ENCODE data around the gene CDR2. TPM values are rescaled to one million over a fixed set of nuclear protein-coding genes. Genes with fewer than 3 reads are reported as not detected.

Gene CDR2
- total RNA-seq, 4 donors from 2014 or later, result 22.7 to 38.4 (median 30.3) TPM

GRCh38 chr16:22322741-22323140 lies 51.7 kb downstream of the CDR2 start:
- H3K4me3 ChIP-seq, result no peak overlapping the region
- H3K9me3 ChIP-seq, result no peaks in the 10 kb centered on the region
- no peak for DNase-seq
- no peaks in the 10 kb centered on the region for H3K27me3 ChIP-seq
- H3K4me1 ChIP-seq, result no peaks in the 10 kb centered on the region
- peaks cover 0 to 91% (median 0%) of the 10 kb centered on the region in 3 donors for H3K36me3 ChIP-seq
- no peak overlapping the region for H3K27ac ChIP-seq
- no peak for TF ChIP-seq CTCF (IDR thresholded peaks at IDR 0.05)
- TF ChIP-seq POLR2A (IDR thresholded peaks at IDR 0.05), result no peak

DNA sequence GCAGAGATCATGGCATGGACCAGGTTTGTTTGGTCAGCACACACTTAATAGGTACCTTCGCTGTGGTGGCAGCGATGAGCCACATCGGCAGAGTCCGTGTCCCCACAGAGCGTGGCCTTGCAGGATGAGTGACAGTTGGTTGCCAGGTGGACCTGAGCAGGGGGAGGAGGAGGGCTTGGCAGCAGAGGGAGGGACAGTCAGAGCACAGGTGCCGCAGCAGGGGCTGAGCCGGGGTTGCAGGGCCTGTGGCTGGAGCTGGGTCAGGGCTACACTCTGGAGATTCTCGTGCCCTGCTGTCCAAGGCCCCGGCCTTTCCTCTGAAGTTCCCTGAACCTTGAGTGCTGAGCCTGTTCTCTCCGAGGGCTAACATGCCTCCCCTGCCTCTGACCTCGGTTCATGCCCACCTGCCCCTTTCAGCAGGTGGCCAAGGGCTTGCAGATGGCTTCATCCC lies 52.4 kb downstream of the CDR2 start:
- Histone ChIP-seq H3K9me3 (no peaks in the 10 kb centered on the region), H3K36me3 (peaks cover 0 to 91% (median 0%) of the 10 kb centered on the region in 3 donors), H3K4me3 (no peak overlapping the region), H3K27me3 (no peaks in the 10 kb centered on the region), H3K27ac (no peak overlapping the region), H3K4me1 (no peaks in the 10 kb centered on the region)
- no peak for TF ChIP-seq POLR2A (IDR thresholded peaks at IDR 0.05)
- TF ChIP-seq CTCF (IDR thresholded peaks at IDR 0.05), result no peak
- DNase-seq, result peak in 1 of 3 donors; percentile 43

- H3K9me3 ChIP-seq, result no peaks in the 10 kb centered on the region
Observed at GRCh38 chr16:22321340-22322001, 52.9 kb downstream of the CDR2 start.

DNA sequence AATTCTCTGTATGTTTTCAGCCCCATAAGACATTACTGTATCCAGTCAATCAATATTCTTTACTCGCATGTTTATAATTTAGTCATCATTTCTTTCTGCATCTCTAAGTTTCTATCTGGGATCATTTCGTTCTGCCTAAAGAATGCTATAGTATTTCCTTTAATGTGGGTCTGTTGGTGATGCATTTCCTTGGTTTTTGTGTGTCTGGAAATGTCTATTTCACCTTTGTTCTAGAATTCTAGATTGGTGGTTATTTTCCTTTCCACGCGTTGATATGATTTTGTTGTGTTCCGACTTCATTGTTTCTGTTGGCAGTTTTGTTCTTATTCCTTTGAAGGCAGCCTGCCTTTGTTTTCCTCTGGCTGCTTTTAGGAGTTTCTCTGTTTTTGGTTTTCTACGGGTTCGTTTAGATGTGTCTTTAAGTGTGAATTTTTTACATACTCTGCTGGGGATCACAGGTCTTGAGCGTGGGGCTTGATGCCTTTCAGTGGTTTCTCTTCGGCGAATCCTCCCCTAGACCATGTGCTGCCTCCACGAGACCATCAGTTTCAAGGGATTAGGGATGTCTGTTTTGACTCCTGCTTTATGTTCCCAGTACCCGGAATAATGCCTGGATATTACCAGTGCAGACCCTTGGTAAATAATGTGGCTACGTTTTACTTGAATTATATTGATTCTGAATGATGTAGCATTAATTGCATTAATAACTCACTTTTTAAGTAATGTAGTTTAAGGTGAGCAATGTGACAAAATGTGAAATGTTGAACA lies 53.7 kb downstream of the CDR2 start:
- Histone ChIP-seq H3K36me3 (peaks cover 0 to 91% (median 0%) of the 10 kb centered on the region in 3 donors), H3K4me3 (no peak overlapping the region), H3K9me3 (no peaks in the 10 kb centered on the region), H3K27me3 (no peaks in the 10 kb centered on the region), H3K27ac (no peak overlapping the region), H3K4me1 (no peaks in the 10 kb centered on the region)
- DNase-seq, result no peak
- TF ChIP-seq CTCF (IDR thresholded peaks at IDR 0.05) (no peak), POLR2A (IDR thresholded peaks at IDR 0.05) (no peak)

More at GRCh38 chr16:22321340-22322001, 52.9 kb downstream of the CDR2 start:
- no peaks in the 10 kb centered on the region for H3K4me1 ChIP-seq
- H3K4me3 ChIP-seq, result no peak overlapping the region
- TF ChIP-seq CTCF (IDR thresholded peaks at IDR 0.05) (peak; percentile 82 to 97 (median 95)), POLR2A (IDR thresholded peaks at IDR 0.05) (no peak)
- no peaks in the 10 kb centered on the region for H3K27me3 ChIP-seq
- peaks cover 0 to 91% (median 0%) of the 10 kb centered on the region in 3 donors for H3K36me3 ChIP-seq
- no peak overlapping the region for H3K27ac ChIP-seq
- DNase-seq, result peak; percentile 72 to 91 (median 78)

- no peak overlapping the region for H3K27ac ChIP-seq
- TF ChIP-seq CTCF (IDR thresholded peaks at IDR 0.05), result peak; percentile 18 to 65 (median 52)
- no peak for TF ChIP-seq POLR2A (IDR thresholded peaks at IDR 0.05)
- peak; percentile 49 to 70 (median 67) for DNase-seq
- peaks cover 0 to 91% (median 0%) of the 10 kb centered on the region in 3 donors for H3K36me3 ChIP-seq
- no peaks in the 10 kb centered on the region for H3K27me3 ChIP-seq
- no peaks in the 10 kb centered on the region for H3K9me3 ChIP-seq
- H3K4me1 ChIP-seq, result no peaks in the 10 kb centered on the region
- H3K4me3 ChIP-seq, result no peak overlapping the region
Observed at GRCh38 chr16:22318690-22319358, 55.6 kb downstream of the CDR2 start.

All from Peyer's patch (tissue), 4 donors.